Astrocyte of the cerebellum (primary cell): ENCODE measurements around the gene C1orf198.
A peak's percentile ranks its signal among the peaks of the same experiment; 100 is the strongest.

Experiments
- DNase-seq: peaks from one replicate; pipeline ENCODE4 v3.0.0-alpha.2; 2011; ENCODE audit warnings: low read depth
- H3K4me3 ChIP-seq: 2 replicates; pipeline ENCODE4 v1.5.1; 2011; ENCODE audit warnings: mild to moderate bottlenecking, low read depth, low read length, moderate library complexity
- CTCF ChIP-seq: IDR thresholded peaks from 2 replicates; pipeline ENCODE4 v1.5.1; 2012; ENCODE audit warnings: low read length, low read depth, moderate library complexity, mild to moderate bottlenecking; ENCODE audit errors: missing control alignments
- in situ Hi-C: cut with HindIII; loops from 2 replicates; pipeline ENCODE4 v1.10.0; 2017; ENCODE audit warnings: low sequenced_read_pairs

The C1orf198 gene

GRCh38 chr1:230867903-230868735, at the start of gene C1orf198:
TSS of gene C1orf198 (minus strand) at chr1:230868521. CDS start at chr1:230868512, 9 bp downstream.
- no peak for TF ChIP-seq CTCF
- no peak for DNase-seq
- peak within 1 kb of the TSS; percentile 75 for H3K4me3 ChIP-seq
- in situ Hi-C loops: no loop called here

- in situ Hi-C loops: loop anchor here (5.0 kb wide), 1 partner anchor 75 kb away; no protein-coding TSS in a partner anchor
- peak; percentile 68 for TF ChIP-seq CTCF
- peak; percentile 58 for DNase-seq
- no peak overlapping the region for H3K4me3 ChIP-seq
Observed at GRCh38 chr1:230917284-230918135, 49.2 kb upstream of the C1orf198 start.

GRCh38 chr1:230916587-230917283, 48.4 kb upstream of the C1orf198 start:
- no peak for TF ChIP-seq CTCF
- no peak for DNase-seq
- in situ Hi-C loops: loop anchor here (5.0 kb wide), 1 partner anchor 74 kb away; no protein-coding TSS in a partner anchor
- no peak overlapping the region for H3K4me3 ChIP-seq

- in situ Hi-C loops: loop anchor here (5.0 kb wide), 1 partner anchor 73 kb away; no protein-coding TSS in a partner anchor
- H3K4me3 ChIP-seq: no peak overlapping the region
- no peak for TF ChIP-seq CTCF
- no peak for DNase-seq
Observed at GRCh38 chr1:230915078-230915477, 46.8 kb upstream of the C1orf198 start.

GRCh38 chr1:230913496-230913895, 45.2 kb upstream of the C1orf198 start:
- no peak for TF ChIP-seq CTCF
- DNase-seq: no peak
- no peak overlapping the region for H3K4me3 ChIP-seq
- in situ Hi-C loops: no loop called here

- H3K4me3 ChIP-seq: no peak overlapping the region
- in situ Hi-C loops: no loop called here
- no peak for TF ChIP-seq CTCF
Observed at GRCh38 chr1:230910755-230911117, 42.4 kb upstream of the C1orf198 start.

More at GRCh38 chr1:230910755-230911117, 42.4 kb upstream of the C1orf198 start:
- no peak for DNase-seq
